ENCODE data around the gene ARMC10. TPM values are rescaled to one million over a fixed set of nuclear protein-coding genes. Genes with fewer than 3 reads are reported as not detected.

Gene ARMC10
- total and polyA plus RNA-seq, 2 experiments from 2014 or later = 43.4 to 48.2 TPM

- no peak for TF ChIP-seq ZNF462 (CRISPR knock-in tag; IDR thresholded peaks at IDR 0.05)
- no peak for TF ChIP-seq JUNB (IDR thresholded peaks at IDR 0.05; ENCODE audit: unreplicated experiment)
- TF ChIP-seq ETS1 (IDR thresholded peaks at IDR 0.05) = no peak
- TF ChIP-seq REST (IDR thresholded peaks at IDR 0.05; ENCODE audit: unreplicated experiment) = no peak
These were observed 52.1 kb downstream of the ARMC10 start (continued) for GRCh38 chr7:103127006-103127405.
